ENCODE measurements around the gene CEP89. TPM values are rescaled to one million over a fixed set of nuclear protein-coding genes. Genes with fewer than 3 reads are reported as not detected.
"Not testable (repeated sequence)": the region's sequence is repeated elsewhere in the genome, so short reads cannot be mapped to it uniquely, and the experiment has no call there.

Gene CEP89
- total RNA-seq, 1 experiment from 2014 or later, result 21.1 TPM

DNA sequence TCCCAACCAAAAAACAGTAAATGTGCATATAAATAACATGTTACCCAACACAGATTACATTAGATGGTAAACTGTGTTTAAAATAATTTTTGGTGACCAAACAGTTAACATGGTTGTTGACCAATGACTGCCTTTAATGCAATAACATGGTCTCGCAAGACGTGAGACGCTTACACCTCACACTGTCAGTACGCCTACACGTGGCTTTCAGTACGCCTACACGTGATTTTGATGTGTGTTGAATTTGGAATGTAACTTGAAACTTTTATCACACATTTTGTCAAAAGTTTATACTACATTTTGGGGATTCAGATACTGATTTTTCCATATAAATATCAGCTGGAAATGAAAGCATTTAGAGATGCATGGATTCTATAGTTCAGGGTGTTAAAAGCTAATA, 134.2 kb downstream of the CEP89 start:
- Mint-ChIP-seq H3K27me3 (ENCODE audit: low read depth) (no peaks in the 10 kb centered on the region), H3K27ac (no peak overlapping the region), H3K4me1 (no peaks in the 10 kb centered on the region), H3K9me3 (peaks cover 15% of the 10 kb centered on the region), H3K36me3 (peaks cover 7% of the 10 kb centered on the region), H3K4me3 (no peak overlapping the region)
- ChIA-PET POLR2A (no interaction called here), CTCF (no interaction called here)
- TF ChIP-seq ESRRA (CRISPR knock-in tag; IDR thresholded peaks at IDR 0.05; ENCODE audit: borderline replicate concordance) (no peak), ATF3 (CRISPR knock-in tag; conservative IDR thresholded peaks at IDR 0.05) (no peak), NR2C2 (CRISPR knock-in tag; IDR thresholded peaks at IDR 0.05) (no peak), RELA (CRISPR knock-in tag; IDR thresholded peaks at IDR 0.05; ENCODE audit: borderline replicate concordance) (no peak), CREM (CRISPR knock-in tag; IDR thresholded peaks at IDR 0.05) (no peak), SMAD3 (CRISPR knock-in tag; IDR thresholded peaks at IDR 0.05; ENCODE audit: borderline replicate concordance) (no peak), USF2 (CRISPR knock-in tag; IDR thresholded peaks at IDR 0.05) (no peak), ERG (CRISPR knock-in tag; IDR thresholded peaks at IDR 0.05) (no peak), FOXP4 (CRISPR knock-in tag; IDR thresholded peaks at IDR 0.05) (no peak), ZNF232 (CRISPR knock-in tag; IDR thresholded peaks at IDR 0.05) (no peak), MXD4 (CRISPR knock-in tag; IDR thresholded peaks at IDR 0.05; ENCODE audit: borderline replicate concordance) (no peak), JAZF1 (CRISPR knock-in tag; IDR thresholded peaks at IDR 0.05) (no peak), NFE2L1 (CRISPR knock-in tag; IDR thresholded peaks at IDR 0.05) (no peak), MYBL2 (CRISPR knock-in tag; IDR thresholded peaks at IDR 0.05) (no peak), ZNF416 (CRISPR knock-in tag; IDR thresholded peaks at IDR 0.05) (no peak)
- TF ChIP-seq, protein P1, sequence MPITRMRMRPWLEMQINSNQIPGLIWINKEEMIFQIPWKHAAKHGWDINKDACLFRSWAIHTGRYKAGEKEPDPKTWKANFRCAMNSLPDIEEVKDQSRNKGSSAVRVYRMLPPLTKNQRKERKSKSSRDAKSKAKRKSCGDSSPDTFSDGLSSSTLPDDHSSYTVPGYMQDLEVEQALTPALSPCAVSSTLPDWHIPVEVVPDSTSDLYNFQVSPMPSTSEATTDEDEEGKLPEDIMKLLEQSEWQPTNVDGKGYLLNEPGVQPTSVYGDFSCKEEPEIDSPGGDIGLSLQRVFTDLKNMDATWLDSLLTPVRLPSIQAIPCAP (CRISPR knock-in tag; IDR thresholded peaks at IDR 0.05), result no peak
- TF ChIP-seq, protein P2, sequence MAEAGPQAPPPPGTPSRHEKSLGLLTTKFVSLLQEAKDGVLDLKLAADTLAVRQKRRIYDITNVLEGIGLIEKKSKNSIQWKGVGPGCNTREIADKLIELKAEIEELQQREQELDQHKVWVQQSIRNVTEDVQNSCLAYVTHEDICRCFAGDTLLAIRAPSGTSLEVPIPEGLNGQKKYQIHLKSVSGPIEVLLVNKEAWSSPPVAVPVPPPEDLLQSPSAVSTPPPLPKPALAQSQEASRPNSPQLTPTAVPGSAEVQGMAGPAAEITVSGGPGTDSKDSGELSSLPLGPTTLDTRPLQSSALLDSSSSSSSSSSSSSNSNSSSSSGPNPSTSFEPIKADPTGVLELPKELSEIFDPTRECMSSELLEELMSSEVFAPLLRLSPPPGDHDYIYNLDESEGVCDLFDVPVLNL (CRISPR knock-in tag; IDR thresholded peaks at IDR 0.05; ENCODE audit: borderline replicate concordance, low read depth), result no peak
- TF ChIP-seq, protein P3, sequence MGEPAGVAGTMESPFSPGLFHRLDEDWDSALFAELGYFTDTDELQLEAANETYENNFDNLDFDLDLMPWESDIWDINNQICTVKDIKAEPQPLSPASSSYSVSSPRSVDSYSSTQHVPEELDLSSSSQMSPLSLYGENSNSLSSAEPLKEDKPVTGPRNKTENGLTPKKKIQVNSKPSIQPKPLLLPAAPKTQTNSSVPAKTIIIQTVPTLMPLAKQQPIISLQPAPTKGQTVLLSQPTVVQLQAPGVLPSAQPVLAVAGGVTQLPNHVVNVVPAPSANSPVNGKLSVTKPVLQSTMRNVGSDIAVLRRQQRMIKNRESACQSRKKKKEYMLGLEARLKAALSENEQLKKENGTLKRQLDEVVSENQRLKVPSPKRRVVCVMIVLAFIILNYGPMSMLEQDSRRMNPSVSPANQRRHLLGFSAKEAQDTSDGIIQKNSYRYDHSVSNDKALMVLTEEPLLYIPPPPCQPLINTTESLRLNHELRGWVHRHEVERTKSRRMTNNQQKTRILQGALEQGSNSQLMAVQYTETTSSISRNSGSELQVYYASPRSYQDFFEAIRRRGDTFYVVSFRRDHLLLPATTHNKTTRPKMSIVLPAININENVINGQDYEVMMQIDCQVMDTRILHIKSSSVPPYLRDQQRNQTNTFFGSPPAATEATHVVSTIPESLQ (CRISPR knock-in tag; IDR thresholded peaks at IDR 0.05), result no peak
- ATAC-seq (no peak), DNase-seq (ENCODE audit: low spot score) (no peak)

- H3K36me3 Mint-ChIP-seq; H3K4me3 Mint-ChIP-seq; H3K27ac Mint-ChIP-seq; POLR2A ChIA-PET; CTCF ChIA-PET; H3K27me3 Mint-ChIP-seq (ENCODE audit: low read depth); ATAC-seq; H3K9me3 Mint-ChIP-seq; DNase-seq (ENCODE audit: low spot score); H3K4me1 Mint-ChIP-seq: not testable (repeated sequence)
Observed at GRCh38 chr19:32833388-32833787, 138.4 kb downstream of the CEP89 start.

GRCh38 chr19:32832825-32833224, 138.9 kb downstream of the CEP89 start:
- H3K36me3 Mint-ChIP-seq; H3K9me3 Mint-ChIP-seq; DNase-seq (ENCODE audit: low spot score); ATAC-seq; H3K27ac Mint-ChIP-seq; POLR2A ChIA-PET; CTCF ChIA-PET; H3K4me3 Mint-ChIP-seq; H3K27me3 Mint-ChIP-seq (ENCODE audit: low read depth): not testable (repeated sequence)
- H3K4me1 Mint-ChIP-seq, result peaks cover 14% of the 10 kb centered on the region

DNA sequence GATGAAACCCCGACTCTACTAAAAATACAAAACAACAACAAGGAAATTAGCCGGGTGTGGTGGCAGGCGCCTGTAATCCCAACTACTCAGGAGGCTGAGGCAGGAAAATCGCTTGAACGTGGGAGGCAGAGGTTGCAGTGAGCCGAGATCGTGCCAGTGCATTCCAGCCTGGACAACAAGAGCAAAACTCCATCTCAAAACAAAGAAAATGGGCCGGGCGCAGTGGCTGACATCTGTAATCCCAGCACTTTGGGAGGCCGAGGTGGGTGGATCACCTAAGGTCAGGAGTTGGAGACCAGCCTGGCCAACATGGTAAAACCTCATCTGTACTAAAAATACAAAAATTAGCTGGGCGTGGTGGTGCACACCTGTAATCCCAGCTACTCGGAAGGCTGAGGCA, 139.7 kb downstream of the CEP89 start:
- H3K27me3 Mint-ChIP-seq (ENCODE audit: low read depth); DNase-seq (ENCODE audit: low spot score); POLR2A ChIA-PET; H3K36me3 Mint-ChIP-seq; ATAC-seq; H3K9me3 Mint-ChIP-seq; H3K4me3 Mint-ChIP-seq; CTCF ChIA-PET; H3K27ac Mint-ChIP-seq: not testable (repeated sequence)
- H3K4me1 Mint-ChIP-seq, result peaks cover 16% of the 10 kb centered on the region
